Activated naive CD4-positive, alpha-beta T cell treated with anti-CD3 and anti-CD28 coated beads, Interleukin-2, amount 50 U/mL, for 72 hours (primary cell): ENCODE measurements around the gene TCAF1. TPM values are rescaled to one million over a fixed set of nuclear protein-coding genes. Genes with fewer than 3 reads are reported as not detected.
A peak's percentile ranks its signal among the peaks of the same experiment; 100 is the strongest.

ENCODE experiments used
- ATAC-seq, 2 donors: fragments of 150-1000 bp; cut with Tn5 transposase; 2 replicates each; pipeline ENCODE4 v1.10.0; 2021; ENCODE audit warnings: mild to moderate bottlenecking in 2 of 2, moderate library complexity in 2 of 2
- DNase-seq, 2 donors: peaks; one replicate each; pipeline ENCODE4 v3.0.0; 2021 to 2022; ENCODE audit warnings: low spot score in 2 of 2
- H3K27ac Mint-ChIP-seq, 2 donors: one replicate each; pipeline ENCODE4 v1.8.0; 2022; ENCODE audit warnings: mild to moderate bottlenecking in 2 of 2, mixed read lengths in 2 of 2
- H3K36me3 Mint-ChIP-seq, 2 donors: one replicate each; pipeline ENCODE4 v1.8.0; 2022; ENCODE audit warnings: mixed read lengths in 2 of 2
- H3K9me3 Mint-ChIP-seq, 2 donors: one replicate each; pipeline ENCODE4 v1.8.0; 2022; ENCODE audit warnings: mixed read lengths in 2 of 2
- total RNA-seq, 2 donors: library from RNA; stranded (reverse); gene quantifications; one replicate each; pipeline ENCODE4 v1.2.3, GENCODE V29; 2022

Gene TCAF1
- total RNA-seq, 2 donors from 2014 or later, result 19.9 to 23.0 TPM

DNA sequence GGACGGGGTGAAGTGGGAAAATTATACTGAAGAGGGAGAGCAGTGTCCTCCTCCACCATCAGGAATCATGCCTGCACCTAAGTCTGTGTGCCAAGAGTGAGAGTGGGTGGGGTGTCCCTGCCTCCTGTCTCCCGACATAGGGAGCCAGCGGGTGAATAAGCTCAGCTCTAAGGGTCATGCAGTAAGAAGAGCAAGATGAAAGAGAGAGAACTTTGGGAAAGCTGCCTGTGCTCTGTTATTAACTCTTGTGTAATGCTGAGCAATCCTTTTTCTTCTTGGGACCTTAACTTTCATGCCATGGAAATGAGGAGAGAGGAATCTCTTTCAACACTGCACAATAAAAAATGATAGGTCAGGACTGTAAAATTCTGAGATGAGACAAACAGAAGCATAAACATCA, 7.9 kb upstream of the TCAF1 start:
- H3K9me3 Mint-ChIP-seq, result no peaks in the 10 kb centered on the region
- ATAC-seq (no peak), DNase-seq (no peak)
- H3K36me3 Mint-ChIP-seq, result no peaks in the 10 kb centered on the region
- peak overlapping the region in 1 of 2 donors; percentile 10 for H3K27ac Mint-ChIP-seq

- ATAC-seq (no peak), DNase-seq (no peak)
- no peak overlapping the region for H3K27ac Mint-ChIP-seq
- H3K9me3 Mint-ChIP-seq, result no peaks in the 10 kb centered on the region
- no peaks in the 10 kb centered on the region for H3K36me3 Mint-ChIP-seq
Observed at GRCh38 chr7:143908120-143908519, 6.1 kb upstream of the TCAF1 start.

DNA sequence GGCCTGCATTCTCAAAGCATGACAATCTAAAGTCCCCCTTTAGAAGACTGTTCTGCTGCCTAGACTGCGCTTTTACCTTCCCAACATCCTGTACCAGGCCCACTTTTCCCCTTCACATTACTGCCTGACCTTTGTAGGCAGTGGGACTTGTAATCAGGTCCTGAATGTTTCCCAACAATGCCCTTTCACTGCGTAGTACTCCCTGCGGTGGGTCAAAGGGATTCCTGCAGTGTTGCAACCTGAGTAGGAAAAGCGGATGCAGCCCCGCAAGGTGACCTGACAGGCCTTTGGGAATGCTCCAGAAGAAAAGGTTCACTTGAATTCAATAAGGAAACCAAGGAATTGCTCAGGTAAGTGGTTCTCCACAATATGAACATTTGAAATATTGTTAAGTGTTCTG, 4.9 kb upstream of the TCAF1 start:
- Mint-ChIP-seq H3K36me3 (no peaks in the 10 kb centered on the region), H3K9me3 (no peaks in the 10 kb centered on the region), H3K27ac (no peak overlapping the region)
- ATAC-seq, result no peak
- no peak for DNase-seq

- DNase-seq (no peak), ATAC-seq (no peak)
- H3K9me3 Mint-ChIP-seq, result no peaks in the 10 kb centered on the region
- H3K27ac Mint-ChIP-seq, result no peak overlapping the region
- peaks cover 5% of the 10 kb centered on the region in 2 donors for H3K36me3 Mint-ChIP-seq
Observed at GRCh38 chr7:143906151-143906550, 4.2 kb upstream of the TCAF1 start.

DNA sequence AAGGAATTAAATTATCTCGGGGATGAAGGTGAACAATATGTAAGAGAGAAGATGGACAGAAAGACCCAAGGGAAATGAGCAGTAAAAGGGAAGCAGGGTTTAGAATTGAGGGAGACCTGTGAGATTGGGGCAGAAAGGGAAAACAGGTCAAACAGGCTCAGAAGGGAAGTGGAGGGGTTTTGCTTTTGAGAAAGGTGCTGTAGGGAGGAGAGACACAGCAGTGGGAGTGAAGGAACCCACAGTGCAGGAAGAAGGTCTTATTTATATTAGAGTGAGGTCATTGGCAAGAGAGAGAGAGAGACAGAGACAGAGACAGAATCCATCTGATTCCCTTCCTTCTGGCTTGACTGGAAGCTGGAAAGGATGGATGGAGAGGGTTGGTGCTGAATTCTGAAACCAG, 3.5 kb upstream of the TCAF1 start:
- Mint-ChIP-seq H3K36me3 (peaks cover 6 to 7% of the 10 kb centered on the region in 2 donors), H3K27ac (no peak overlapping the region), H3K9me3 (no peaks in the 10 kb centered on the region)
- no peak for ATAC-seq
- DNase-seq, result no peak

GRCh38 chr7:143902332-143902899, 440 bp upstream of the TCAF1 start:
- ATAC-seq (no peak), DNase-seq (no peak)
- Mint-ChIP-seq H3K9me3 (no peaks in the 10 kb centered on the region), H3K27ac (peak overlapping the region; percentile 86 to 89), H3K36me3 (peaks cover 6 to 7% of the 10 kb centered on the region in 2 donors)

- Mint-ChIP-seq H3K36me3 (peaks cover 6 to 7% of the 10 kb centered on the region in 2 donors), H3K9me3 (no peaks in the 10 kb centered on the region), H3K27ac (peak overlapping the region; percentile 86 to 90)
- ATAC-seq, result peak in 1 of 2 donors; percentile 12
- no peak for DNase-seq
Observed at GRCh38 chr7:143901332-143901667, 676 bp downstream of the TCAF1 start.

DNA sequence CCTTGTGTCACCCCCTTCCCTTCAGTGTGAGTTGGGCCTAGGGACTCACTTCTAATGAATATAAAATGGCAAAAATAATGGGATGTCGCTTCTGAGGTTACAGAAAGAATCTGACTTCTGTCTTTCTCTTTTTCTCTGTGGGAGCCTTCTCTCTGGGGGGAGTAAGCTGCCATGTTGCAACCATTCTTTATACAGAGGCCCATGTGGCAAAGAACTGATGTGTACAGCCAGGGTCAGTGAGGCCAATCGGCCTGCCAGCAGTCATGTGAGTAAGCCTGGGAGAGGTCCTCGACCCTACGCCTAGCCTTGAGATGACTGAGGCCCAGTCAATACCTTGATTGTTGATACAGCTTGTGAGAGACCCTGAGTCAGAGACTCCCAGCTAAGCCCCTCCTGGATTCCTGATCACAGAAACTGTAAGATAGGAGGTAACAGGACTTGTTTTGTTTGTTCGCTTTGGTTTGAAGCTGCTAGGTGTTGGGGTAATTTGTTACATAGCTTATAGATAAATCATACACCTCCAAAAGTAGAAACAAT, 1.7 kb downstream of the TCAF1 start:
- no peak for DNase-seq
- H3K27ac Mint-ChIP-seq, result no peak overlapping the region
- no peak for ATAC-seq
- H3K9me3 Mint-ChIP-seq, result no peaks in the 10 kb centered on the region
- peaks cover 6 to 7% of the 10 kb centered on the region in 2 donors for H3K36me3 Mint-ChIP-seq

DNA sequence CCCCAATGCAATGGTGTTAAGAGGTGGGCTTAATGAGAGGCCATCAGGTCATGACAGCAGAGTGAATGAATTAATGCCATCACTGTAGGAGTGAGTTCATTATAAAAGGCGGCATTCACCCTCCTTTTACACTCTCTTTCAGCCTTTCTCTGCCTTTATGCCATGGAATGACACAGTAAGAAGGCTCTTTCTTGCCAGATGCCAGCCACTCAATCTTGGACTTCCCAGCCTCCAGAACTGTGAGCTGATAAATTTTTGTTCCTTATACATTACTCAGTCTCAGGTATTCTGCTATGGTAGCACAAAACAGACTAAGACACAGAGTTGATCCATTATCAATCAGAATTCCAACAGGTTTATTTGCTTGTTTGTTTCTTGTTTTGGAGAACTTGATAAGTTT, 3.2 kb downstream of the TCAF1 start:
- no peaks in the 10 kb centered on the region for H3K9me3 Mint-ChIP-seq
- H3K36me3 Mint-ChIP-seq, result peaks cover 6 to 7% of the 10 kb centered on the region in 2 donors
- DNase-seq (no peak), ATAC-seq (no peak)
- no peak overlapping the region for H3K27ac Mint-ChIP-seq

DNA sequence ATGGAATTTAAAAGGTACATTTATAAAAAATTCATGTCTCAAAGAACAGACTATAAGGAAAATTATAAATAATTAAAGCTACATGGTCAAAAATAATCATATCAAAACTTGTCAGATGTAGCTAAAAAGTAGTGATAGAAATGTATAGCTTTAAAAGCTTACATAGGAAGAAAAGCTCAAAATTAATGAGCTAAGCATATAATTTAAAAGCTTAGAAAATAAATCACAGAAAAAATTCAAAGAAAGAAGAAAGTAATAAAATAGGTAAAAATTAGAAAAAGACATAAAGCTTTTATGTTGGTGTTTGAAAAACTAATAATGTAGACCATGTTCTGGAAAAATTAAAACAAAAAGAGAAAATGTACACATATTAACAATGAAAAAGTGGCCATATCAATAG, 5.3 kb downstream of the TCAF1 start:
- Mint-ChIP-seq H3K9me3 (peaks cover 0 to 8% of the 10 kb centered on the region in 2 donors), H3K27ac (no peak overlapping the region), H3K36me3 (peaks cover 7 to 17% of the 10 kb centered on the region in 2 donors)
- ATAC-seq, result no peak
- no peak for DNase-seq

DNA sequence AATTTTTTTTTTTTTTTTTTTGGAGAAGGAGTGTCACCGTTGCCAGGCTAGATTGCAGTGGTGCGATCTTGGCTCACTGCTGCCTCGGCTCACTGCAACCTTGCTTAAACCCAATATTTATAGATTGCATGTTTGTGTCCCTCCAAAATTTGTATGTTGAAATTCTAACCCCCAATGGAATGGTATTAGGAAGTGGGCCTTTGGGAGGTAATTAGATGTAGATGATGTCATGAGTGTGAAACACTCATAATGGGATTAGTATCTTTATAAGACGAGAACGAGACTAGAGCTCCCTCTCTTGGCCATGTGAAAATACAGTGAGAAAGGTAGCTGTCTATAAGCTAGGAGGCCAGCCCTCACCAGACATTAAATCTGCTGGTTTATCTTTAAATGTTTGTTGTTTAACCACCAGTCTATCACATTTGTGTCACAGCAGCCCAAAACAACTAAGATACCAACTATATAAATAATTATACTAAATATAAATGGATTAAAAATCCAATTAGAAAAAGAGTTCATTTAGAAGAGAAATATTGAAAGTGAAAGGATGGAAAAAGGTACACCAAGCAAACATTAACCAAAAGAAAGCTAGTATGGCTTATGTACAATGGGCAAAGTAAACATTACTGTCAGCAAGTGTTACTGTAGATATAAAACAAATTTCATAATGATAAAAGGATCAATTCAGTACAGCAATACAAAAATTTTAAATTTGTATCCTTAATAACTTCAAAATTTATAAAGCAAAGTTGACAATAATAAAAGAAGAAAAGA, 9.3 kb downstream of the TCAF1 start:
- Mint-ChIP-seq H3K27ac (no peak overlapping the region), H3K9me3 (peaks cover 14 to 25% of the 10 kb centered on the region in 2 donors), H3K36me3 (peaks cover 21 to 40% of the 10 kb centered on the region in 2 donors)
- ATAC-seq (peak; percentile 46 to 67), DNase-seq (no peak)

- H3K27ac Mint-ChIP-seq, result no peak overlapping the region
- ATAC-seq (no peak), DNase-seq (no peak)
- H3K36me3 Mint-ChIP-seq, result peaks cover 21 to 46% of the 10 kb centered on the region in 2 donors
- H3K9me3 Mint-ChIP-seq, result peaks cover 14 to 25% of the 10 kb centered on the region in 2 donors
Observed at GRCh38 chr7:143891457-143891856, 10.5 kb downstream of the TCAF1 start.

- Mint-ChIP-seq H3K36me3 (peaks cover 21 to 46% of the 10 kb centered on the region in 2 donors), H3K27ac (no peak overlapping the region), H3K9me3 (peaks cover 14 to 25% of the 10 kb centered on the region in 2 donors)
- DNase-seq (no peak), ATAC-seq (no peak)
Observed at GRCh38 chr7:143890558-143890957, 11.4 kb downstream of the TCAF1 start.

GRCh38 chr7:143889068-143889467, 12.9 kb downstream of the TCAF1 start:
- H3K9me3 Mint-ChIP-seq, result peaks cover 14 to 25% of the 10 kb centered on the region in 2 donors
- DNase-seq (no peak), ATAC-seq (no peak)
- H3K27ac Mint-ChIP-seq, result no peak overlapping the region
- peaks cover 22 to 51% of the 10 kb centered on the region in 2 donors for H3K36me3 Mint-ChIP-seq

DNA sequence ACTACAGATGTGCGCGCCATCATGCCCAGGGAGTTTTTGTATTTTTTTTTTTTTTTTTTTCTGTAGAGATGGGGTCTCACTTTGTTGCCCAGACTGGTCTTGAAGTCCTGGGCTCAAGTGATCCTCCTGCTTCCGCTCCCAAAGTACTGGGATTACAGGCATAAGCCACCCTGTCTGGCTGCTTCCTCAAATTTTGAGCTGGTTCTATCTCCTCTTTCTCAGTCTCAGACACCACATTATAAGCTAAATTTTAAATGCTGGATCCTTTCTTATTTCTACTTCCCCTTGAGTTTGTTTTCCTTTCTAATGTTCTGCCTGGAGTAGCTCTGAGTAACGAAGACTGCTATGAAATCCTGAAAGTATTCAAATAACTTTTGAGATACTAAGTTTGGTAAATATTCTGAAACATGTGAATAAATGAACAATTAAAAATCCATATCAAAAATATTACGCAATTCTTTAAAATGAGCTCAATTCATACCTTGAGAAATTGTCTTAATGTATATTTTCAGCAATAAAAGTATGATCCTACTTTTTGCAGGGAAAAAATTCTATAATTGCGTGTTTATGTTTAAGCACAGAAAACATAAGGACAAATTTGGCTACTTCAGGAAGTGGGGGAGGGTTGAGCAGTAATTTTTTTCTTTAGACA, 15.0 kb downstream of the TCAF1 start:
- Mint-ChIP-seq H3K9me3 (peaks cover 14 to 18% of the 10 kb centered on the region in 2 donors), H3K36me3 (peaks cover 27 to 48% of the 10 kb centered on the region in 2 donors), H3K27ac (no peak overlapping the region)
- ATAC-seq (no peak), DNase-seq (no peak)

DNA sequence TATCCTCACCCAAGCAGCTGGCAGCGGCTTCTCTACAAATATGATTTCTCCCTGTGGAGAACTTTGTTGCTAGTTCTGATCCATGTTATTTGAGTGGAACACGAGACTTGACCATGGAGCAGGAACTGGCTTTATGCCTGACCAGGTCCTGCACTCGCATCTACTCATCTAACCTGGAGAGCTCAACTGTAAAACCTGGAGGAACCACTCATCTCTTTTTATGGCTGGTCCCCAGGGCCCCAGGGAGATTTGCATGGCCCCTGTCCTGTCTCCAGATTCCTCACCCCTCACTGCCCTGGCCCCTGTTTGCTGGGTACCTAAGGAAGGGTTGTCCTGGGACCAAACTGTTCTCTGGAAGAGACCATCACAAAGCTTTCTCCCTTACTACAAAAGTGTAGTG, 16.0 kb downstream of the TCAF1 start:
- Mint-ChIP-seq H3K9me3 (peaks cover 10 to 13% of the 10 kb centered on the region in 2 donors), H3K27ac (no peak overlapping the region), H3K36me3 (peaks cover 21 to 40% of the 10 kb centered on the region in 2 donors)
- DNase-seq, result peak in 1 of 2 donors; percentile 34
- ATAC-seq, result no peak

DNA sequence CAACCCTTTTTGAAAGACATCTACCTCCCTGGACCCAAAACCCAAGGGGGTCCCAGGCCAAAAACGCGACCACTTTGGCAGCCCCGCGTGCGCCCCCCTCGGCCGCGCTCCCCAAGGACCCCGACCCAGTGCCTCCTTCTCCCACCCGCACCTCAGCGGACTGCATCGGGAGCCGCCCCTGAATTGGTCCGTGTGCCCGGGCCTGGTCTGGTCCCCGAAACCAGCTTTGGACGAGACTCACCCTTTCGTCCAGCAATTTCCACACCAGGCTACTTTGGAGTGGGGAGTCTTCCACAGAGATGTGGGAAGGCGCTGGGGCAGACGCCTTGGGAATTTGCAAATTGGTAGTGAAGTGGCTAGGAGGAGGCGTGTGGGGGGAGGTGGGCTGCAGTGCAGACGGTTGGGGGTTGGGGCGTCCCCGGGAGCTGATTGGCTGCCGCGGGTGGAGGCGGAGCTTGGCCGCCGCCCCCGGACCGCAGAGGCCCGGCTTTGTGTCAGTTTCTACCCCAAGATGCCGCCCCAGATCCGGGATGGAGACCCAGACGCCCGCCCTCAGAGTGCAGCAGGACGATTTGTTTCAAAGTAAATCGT, 16.9 kb downstream of the TCAF1 start:
- ATAC-seq, result peak; percentile 28 to 61
- DNase-seq, result peak; percentile 29 to 45
- no peak overlapping the region for H3K27ac Mint-ChIP-seq

More for the DNA sequence above, 16.9 kb downstream of the TCAF1 start:
- H3K9me3 Mint-ChIP-seq, result peaks cover 10 to 13% of the 10 kb centered on the region in 2 donors
- H3K36me3 Mint-ChIP-seq, result peaks cover 21 to 31% of the 10 kb centered on the region in 2 donors
